ENCODE data around the gene GPS1. TPM values are rescaled to one million over a fixed set of nuclear protein-coding genes. Genes with fewer than 3 reads are reported as not detected.

GPS1 gene
- total and polyA plus RNA-seq, 9 of the 15 experiments (the other 6 are each of a cell fraction or from before 2014, with no cell fraction given): 3.1 to 167 (median 69.9) TPM

DNA sequence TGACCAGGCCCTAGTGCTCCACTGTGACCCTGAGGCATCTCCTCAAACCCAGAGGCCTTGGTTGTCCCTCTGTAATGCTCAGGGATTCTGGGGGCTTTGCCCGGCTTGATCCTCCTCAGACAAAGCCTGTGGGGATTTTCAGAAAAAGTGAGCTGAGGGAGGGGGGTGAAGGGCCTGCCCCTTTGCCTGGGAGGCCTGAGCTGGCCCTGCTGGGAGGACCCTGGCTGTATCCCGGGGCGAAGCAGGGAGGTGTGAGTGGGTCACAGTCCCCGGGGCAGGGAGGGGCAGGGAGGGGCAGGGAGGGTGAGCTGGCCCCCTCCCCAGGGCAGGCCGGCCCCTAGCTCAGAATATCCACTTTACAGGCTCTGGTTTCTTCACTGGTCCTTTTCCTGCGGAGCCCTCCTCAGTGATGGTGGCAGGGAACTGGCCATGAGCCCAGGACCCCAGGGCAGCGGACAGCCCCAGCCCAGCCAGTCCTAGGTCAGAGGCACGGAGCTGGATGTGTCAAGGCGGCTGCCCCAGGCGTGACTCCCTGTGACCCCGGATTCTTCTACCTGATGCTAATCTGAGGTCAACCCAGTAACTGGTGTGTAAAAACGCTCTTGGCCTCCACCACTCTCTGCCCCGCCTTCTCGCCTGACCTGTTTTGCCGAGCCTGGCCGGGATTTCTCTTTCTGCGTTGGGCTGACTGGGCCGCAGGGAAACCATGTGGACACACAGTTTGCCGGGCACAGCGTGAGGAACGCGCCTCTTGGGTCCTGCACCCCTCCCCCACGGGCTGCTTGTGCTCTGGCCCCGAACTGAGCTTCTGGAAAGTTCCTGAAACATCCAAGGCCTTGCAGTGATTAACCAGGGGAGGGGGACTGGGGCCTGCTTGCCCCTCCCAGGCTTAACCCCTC lies 52.1 kb downstream of the GPS1 start (continued):
- TF ChIP-seq ATF1 (CRISPR knock-in tag; IDR thresholded peaks at IDR 0.05) (no peak), ATF1 (tag; IDR thresholded peaks at IDR 0.05) (peak; percentile 28; the same call in 1 of the 2 replicates), MTA1 (IDR thresholded peaks at IDR 0.05; ENCODE audit: borderline replicate concordance) (no peak), EP400 (IDR thresholded peaks at IDR 0.05) (peak; percentile 26; the same call in 1 of the 2 replicates), ZNF444 (CRISPR knock-in tag; IDR thresholded peaks at IDR 0.05) (no peak), SRSF7 (optimal IDR thresholded peaks at IDR 0.05; ENCODE audit: low read depth, low read length) (no peak), RBM25 (IDR thresholded peaks at IDR 0.05; ENCODE audit: low read depth, low read length, severe bottlenecking) (no peak), ZFPM2 (CRISPR knock-in tag; IDR thresholded peaks at IDR 0.05) (no peak), HNRNPLL (IDR thresholded peaks at IDR 0.05; ENCODE audit: low read depth, low read length, poor library complexity, severe bottlenecking) (peak; percentile 18), L3MBTL2 (IDR thresholded peaks at IDR 0.05) (peak; percentile 62), ZNF197 (CRISPR knock-in tag; IDR thresholded peaks at IDR 0.05; ENCODE audit: low read depth) (no peak), DPF2 (IDR thresholded peaks at IDR 0.05) (peak; percentile 30; the same call in 1 of the 2 replicates), SAFB2 (IDR thresholded peaks at IDR 0.05; ENCODE audit: borderline replicate concordance, low read depth, low read length, severe bottlenecking) (no peak)
- TF ChIP-seq, protein P1, sequence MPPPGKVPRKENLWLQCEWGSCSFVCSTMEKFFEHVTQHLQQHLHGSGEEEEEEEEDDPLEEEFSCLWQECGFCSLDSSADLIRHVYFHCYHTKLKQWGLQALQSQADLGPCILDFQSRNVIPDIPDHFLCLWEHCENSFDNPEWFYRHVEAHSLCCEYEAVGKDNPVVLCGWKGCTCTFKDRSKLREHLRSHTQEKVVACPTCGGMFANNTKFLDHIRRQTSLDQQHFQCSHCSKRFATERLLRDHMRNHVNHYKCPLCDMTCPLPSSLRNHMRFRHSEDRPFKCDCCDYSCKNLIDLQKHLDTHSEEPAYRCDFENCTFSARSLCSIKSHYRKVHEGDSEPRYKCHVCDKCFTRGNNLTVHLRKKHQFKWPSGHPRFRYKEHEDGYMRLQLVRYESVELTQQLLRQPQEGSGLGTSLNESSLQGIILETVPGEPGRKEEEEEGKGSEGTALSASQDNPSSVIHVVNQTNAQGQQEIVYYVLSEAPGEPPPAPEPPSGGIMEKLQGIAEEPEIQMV (tag; conservative IDR thresholded peaks at IDR 0.05; ENCODE audit: low read depth): no peak
- TF ChIP-seq, protein P2, sequence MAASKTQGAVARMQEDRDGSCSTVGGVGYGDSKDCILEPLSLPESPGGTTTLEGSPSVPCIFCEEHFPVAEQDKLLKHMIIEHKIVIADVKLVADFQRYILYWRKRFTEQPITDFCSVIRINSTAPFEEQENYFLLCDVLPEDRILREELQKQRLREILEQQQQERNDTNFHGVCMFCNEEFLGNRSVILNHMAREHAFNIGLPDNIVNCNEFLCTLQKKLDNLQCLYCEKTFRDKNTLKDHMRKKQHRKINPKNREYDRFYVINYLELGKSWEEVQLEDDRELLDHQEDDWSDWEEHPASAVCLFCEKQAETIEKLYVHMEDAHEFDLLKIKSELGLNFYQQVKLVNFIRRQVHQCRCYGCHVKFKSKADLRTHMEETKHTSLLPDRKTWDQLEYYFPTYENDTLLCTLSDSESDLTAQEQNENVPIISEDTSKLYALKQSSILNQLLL (CRISPR knock-in tag; IDR thresholded peaks at IDR 0.05; ENCODE audit: borderline replicate concordance): no peak
- TF ChIP-seq, protein P3, sequence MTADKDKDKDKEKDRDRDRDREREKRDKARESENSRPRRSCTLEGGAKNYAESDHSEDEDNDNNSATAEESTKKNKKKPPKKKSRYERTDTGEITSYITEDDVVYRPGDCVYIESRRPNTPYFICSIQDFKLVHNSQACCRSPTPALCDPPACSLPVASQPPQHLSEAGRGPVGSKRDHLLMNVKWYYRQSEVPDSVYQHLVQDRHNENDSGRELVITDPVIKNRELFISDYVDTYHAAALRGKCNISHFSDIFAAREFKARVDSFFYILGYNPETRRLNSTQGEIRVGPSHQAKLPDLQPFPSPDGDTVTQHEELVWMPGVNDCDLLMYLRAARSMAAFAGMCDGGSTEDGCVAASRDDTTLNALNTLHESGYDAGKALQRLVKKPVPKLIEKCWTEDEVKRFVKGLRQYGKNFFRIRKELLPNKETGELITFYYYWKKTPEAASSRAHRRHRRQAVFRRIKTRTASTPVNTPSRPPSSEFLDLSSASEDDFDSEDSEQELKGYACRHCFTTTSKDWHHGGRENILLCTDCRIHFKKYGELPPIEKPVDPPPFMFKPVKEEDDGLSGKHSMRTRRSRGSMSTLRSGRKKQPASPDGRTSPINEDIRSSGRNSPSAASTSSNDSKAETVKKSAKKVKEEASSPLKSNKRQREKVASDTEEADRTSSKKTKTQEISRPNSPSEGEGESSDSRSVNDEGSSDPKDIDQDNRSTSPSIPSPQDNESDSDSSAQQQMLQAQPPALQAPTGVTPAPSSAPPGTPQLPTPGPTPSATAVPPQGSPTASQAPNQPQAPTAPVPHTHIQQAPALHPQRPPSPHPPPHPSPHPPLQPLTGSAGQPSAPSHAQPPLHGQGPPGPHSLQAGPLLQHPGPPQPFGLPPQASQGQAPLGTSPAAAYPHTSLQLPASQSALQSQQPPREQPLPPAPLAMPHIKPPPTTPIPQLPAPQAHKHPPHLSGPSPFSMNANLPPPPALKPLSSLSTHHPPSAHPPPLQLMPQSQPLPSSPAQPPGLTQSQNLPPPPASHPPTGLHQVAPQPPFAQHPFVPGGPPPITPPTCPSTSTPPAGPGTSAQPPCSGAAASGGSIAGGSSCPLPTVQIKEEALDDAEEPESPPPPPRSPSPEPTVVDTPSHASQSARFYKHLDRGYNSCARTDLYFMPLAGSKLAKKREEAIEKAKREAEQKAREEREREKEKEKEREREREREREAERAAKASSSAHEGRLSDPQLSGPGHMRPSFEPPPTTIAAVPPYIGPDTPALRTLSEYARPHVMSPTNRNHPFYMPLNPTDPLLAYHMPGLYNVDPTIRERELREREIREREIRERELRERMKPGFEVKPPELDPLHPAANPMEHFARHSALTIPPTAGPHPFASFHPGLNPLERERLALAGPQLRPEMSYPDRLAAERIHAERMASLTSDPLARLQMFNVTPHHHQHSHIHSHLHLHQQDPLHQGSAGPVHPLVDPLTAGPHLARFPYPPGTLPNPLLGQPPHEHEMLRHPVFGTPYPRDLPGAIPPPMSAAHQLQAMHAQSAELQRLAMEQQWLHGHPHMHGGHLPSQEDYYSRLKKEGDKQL (CRISPR knock-in tag; IDR thresholded peaks at IDR 0.05; ENCODE audit: borderline replicate concordance): no peak
- TF ChIP-seq, protein P4, sequence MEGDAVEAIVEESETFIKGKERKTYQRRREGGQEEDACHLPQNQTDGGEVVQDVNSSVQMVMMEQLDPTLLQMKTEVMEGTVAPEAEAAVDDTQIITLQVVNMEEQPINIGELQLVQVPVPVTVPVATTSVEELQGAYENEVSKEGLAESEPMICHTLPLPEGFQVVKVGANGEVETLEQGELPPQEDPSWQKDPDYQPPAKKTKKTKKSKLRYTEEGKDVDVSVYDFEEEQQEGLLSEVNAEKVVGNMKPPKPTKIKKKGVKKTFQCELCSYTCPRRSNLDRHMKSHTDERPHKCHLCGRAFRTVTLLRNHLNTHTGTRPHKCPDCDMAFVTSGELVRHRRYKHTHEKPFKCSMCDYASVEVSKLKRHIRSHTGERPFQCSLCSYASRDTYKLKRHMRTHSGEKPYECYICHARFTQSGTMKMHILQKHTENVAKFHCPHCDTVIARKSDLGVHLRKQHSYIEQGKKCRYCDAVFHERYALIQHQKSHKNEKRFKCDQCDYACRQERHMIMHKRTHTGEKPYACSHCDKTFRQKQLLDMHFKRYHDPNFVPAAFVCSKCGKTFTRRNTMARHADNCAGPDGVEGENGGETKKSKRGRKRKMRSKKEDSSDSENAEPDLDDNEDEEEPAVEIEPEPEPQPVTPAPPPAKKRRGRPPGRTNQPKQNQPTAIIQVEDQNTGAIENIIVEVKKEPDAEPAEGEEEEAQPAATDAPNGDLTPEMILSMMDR (IDR thresholded peaks at IDR 0.05 in 2 of 3, conservative IDR thresholded peaks at IDR 0.05 in 1 of 3; ENCODE audit: insufficient read depth in 2 of 3, low read depth in 1 of 3, low read length in 3 of 3): no peak; a peak in 1 of 6 replicates

Measured in K562 (cell line).